GM12864 (cell line): ENCODE results near the gene ARHGAP6.

Source experiments
- DNase-seq: peaks from one replicate; pipeline ENCODE4 v3.0.0-alpha.2; 2011; ENCODE audit warnings: low read depth
- H3K4me3 ChIP-seq: 2 replicates; pipeline ENCODE4 v1.5.1; 2011; ENCODE audit warnings: mild to moderate bottlenecking, low read depth, low read length, control low read depth
- CTCF ChIP-seq: IDR thresholded peaks from 2 replicates; pipeline ENCODE4 v1.5.1; 2011; ENCODE audit warnings: low read depth, mild to moderate bottlenecking, moderate library complexity, low read length, control low read depth, inconsistent platforms; ENCODE audit errors: missing control alignments

The ARHGAP6 gene

GRCh38 chrX:11575332-11575731 is 90.4 kb downstream of the ARHGAP6 start:
- TF ChIP-seq CTCF, result no peak
- no peak overlapping the region for H3K4me3 ChIP-seq
- no peak for DNase-seq

DNA sequence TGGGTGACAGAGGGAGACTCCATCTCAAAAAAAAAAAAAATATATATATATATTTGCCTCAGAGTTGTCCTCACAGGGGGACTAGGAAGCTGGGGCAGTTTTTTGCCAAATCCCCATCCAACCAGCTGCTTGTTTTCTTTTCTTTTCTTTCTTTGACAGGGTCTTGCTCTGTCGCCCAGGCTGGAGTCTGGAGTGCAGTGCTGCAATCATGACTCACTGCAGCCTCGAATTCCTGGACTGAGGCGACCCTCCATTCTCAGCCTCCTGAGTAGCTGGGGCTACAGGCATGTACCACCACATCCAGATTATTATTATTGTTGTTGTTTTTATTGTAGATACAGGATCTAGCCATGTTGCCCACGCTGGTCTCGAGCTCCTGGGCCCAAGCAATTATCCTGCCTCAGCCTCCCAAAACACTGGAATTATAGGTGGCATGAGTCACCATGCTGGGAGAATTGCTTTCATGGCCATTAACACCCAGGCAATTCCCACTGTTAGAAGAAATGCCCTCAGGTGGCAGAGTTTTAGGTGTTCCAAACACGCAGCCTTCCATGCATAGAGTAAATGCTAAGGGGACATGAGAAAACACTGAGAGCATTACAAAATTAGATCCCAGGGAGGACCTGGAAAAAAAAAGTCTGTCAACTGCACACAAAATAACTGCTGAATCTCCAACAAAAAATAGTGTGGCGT is 98.0 kb downstream of the ARHGAP6 start:
- no peak overlapping the region for H3K4me3 ChIP-seq
- no peak for DNase-seq
- TF ChIP-seq CTCF, result no peak

- no peak for TF ChIP-seq CTCF
- H3K4me3 ChIP-seq, result no peak overlapping the region
- DNase-seq, result no peak
These were observed 98.9 kb downstream of the ARHGAP6 start for GRCh38 chrX:11566789-11567188.

DNA sequence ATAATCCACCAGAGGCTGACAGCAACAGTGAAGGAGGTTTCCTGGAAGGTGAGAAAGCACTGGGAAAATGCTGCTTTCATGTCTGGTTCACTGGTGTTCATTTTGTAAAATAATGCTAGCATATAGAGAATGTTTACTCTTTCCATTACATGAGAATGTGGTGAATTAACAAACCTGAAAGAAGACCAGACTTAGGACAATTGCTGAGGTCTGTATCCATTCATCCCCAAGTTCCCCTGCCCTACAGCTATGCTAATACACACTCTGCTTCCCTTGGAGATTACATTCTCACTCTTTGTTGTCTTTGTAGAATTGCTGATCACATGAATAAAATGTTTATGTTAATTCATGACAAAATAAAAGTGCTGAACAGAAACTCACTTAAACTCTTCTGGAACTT is 99.5 kb downstream of the ARHGAP6 start:
- no peak for TF ChIP-seq CTCF
- no peak for DNase-seq
- H3K4me3 ChIP-seq, result no peak overlapping the region

DNA sequence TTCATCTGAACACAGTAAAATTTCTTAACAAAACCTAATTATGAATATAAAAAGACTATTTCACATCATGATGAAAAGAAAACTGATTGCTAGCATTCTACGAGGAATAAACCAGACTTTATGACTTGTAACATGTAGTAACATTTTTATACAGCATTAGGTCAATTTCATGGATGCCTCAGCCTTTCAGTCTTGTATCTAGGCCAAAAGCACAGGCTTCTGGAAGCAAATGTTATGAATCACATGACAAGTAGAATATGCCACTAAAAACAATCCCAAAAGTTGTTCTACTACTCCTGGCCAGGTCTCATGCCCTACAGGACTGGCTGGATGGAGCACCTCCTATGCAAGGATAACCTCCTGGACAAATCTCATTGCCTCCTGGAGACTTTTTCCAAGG is 101.2 kb downstream of the ARHGAP6 start:
- H3K4me3 ChIP-seq, result no peak overlapping the region
- no peak for DNase-seq
- TF ChIP-seq CTCF, result no peak

GRCh38 chrX:11562570-11562969 is 103.2 kb downstream of the ARHGAP6 start:
- no peak for TF ChIP-seq CTCF
- no peak for DNase-seq
- H3K4me3 ChIP-seq, result no peak overlapping the region

- TF ChIP-seq CTCF, result peak; percentile 60
- no peak for DNase-seq
- H3K4me3 ChIP-seq, result no peak overlapping the region
These were observed 106.7 kb downstream of the ARHGAP6 start for GRCh38 chrX:11558972-11559371.
